Kidney glomerular epithelial cell (primary cell): ENCODE results near the gene PIP4K2A.

ENCODE experiments used
- DNase-seq: peaks from one replicate; lab custom pipeline; 2025; lab: John Stamatoyannopoulos, UW

The PIP4K2A gene

DNA sequence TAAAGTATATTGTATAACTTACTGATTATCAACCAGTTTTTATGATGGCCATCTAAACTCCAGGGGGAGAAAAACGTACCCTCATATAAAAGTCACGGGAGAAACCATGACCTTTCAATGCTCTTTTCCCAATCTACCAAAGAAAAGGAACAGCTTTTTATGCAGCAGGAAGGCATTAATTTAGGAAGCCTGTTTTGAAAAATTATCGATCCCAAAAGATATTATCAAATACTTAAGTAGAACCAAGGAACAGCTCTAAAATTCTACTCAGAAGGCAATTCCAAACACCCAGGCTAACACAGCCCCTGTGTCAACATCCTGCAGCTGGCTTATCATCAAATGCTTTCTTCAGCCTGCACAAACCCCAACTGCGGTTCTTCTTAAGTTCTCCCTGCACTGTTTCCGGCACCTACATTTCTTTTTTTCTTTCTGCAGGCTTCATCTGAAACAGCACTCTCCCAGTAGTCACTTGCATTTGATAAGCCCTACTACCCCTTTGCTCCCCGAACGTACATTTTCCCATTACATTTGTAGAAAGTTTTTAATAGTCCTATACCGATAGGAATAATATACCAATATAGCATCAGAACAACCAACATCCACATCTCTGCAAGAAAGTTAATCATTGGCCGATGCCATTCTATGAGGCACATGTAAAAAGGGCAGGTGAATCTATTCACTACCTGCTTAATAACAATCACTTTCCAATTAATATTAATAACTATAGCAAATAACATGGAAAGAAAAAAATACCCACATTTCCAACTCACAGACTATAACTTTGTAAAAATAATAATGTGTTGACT lies 47.9 kb downstream of the PIP4K2A start:
- no peak for DNase-seq

DNA sequence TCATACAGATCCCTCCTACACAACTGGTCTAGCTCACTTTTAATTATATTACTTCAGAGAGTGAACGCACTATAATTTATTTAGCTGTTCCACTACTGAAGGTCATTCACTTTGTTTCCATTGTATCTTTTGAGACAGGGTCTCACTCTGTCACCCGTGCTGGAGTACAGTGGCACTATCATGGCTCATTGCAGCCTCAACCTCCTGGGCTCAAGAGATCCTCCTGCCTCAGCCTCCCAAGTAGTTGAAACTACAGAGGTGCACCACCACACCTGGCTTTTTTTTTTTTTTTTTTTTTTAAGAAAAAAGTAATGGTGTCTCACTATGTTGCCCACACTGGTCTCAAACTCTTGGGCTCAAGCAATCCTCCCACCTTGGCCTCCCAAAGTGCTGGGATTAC lies 49.0 kb downstream of the PIP4K2A start:
- DNase-seq: no peak

DNA sequence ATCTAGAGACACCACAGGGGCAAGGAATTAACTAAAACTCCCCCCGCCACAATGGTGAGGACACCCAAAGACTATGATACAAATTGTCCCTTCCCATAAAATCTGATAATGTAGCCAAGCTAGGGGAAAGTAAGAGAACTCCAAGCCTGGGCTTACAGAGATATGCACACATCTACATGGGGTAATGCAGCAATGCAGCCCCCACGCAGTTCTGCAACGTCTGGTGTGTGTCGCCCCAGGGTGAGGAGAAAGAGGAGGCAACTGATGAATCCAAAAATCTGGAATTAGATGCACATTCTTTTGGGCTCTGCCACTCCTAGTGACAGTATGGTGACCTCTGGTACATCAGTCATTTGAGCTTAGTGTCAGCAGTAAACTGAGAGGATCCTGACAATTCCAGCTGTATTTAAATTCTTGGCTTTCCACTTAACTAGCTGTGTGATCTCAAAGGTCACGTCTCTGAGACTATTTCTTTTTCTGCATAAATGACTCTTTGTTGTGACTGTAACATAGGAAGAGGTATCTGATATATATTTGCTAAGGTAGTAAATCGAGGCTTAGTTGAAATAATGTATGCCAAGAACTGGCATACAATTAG lies 51.5 kb downstream of the PIP4K2A start:
- no peak for DNase-seq

DNA sequence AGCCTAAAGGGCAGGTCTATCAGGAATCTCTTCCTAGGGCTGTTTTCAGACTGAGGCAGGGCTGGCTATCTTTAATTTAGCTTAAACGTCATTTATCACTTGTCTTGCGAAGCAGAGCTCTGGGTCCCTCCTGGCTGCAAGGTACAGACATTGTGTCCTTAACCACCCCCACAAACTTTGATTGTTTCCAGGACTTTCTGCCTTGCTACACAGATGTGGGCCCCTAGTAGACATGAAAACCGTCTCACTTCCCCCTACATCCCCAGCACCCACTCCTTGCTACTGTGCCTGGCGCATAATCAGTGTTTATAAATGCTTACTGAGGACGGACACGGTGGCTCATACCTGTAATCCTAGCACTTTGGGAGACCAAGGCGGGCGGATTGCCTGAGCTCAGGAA lies 54.5 kb downstream of the PIP4K2A start:
- no peak for DNase-seq

DNA sequence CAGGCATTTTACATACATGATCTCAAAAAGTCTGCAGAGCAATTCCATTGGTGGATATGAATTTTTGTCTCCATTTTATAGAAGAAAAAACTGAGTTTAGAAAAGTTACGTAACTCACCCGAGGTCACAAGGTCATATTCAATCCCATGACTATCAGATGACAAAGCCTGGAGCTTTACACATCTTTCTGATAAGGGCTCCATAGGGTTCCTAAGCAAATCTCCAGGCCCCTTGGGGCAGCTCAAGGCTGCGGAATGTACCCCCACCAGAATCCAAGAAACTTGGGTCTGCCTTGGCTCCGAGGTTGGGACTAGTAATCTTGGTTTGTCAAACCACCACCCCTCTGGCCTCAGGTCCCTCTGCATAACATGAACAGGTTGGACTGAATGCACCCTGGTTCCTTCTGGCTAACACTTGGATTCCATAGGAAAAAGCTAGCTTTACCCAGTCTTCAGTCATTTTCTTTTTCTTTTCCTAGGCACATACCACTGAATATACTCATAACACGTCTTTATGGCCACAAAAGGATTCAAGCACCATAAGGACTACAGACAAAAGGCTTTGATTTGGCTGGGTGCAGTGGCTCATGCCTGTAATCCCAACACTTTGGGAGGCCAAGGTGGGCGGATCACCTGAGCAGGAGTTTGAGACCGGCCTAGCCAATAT lies 55.5 kb downstream of the PIP4K2A start:
- DNase-seq: no peak

DNA sequence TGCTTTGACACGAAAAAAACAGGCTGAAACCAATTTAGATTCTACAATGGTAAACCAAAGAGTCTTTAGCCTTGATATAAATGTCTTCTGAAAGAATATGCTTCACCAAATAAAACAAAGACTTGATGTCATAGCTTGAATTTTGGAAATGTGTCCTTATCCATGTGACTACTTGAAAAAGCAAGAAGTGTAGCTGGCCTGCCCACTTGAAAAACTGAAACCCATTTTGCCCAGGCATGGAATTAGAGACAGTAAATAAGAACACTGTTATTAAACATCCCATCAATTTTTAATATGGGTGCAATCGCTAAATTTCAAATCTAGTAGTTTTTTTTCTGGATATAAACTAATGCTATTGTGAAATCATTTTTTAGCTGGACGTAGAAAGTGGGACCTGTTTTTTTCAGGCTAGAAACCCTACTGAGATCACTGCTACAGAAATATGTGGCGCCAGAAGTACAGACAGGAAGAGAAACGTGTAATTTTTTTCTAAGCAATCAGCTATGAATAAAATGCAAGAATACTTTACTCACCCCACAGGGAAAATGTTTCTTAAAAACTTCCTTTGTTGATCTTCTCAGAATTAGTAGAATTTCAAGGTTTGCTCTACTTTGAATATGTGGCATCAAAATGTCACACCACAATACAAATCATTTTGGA lies 56.7 kb downstream of the PIP4K2A start:
- DNase-seq: no peak

DNA sequence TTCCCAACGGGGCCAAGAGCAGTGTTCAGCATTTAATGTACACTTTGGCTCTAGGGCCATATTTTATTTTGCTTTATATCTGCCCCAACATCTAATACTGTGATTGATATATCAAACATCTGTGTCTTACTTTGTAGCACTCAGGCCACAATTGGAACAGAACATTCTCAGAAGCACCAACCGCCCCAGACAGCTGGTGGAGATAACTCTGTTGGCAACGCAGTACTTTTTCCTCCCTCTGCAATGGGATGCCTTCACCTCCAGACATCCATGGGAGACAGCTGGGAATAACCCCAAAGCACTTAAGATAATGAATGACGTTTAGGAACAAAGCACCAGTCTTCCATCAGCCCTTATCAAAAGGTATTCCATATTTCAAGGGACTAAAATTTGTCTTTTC lies 57.4 kb downstream of the PIP4K2A start:
- DNase-seq: no peak

DNA sequence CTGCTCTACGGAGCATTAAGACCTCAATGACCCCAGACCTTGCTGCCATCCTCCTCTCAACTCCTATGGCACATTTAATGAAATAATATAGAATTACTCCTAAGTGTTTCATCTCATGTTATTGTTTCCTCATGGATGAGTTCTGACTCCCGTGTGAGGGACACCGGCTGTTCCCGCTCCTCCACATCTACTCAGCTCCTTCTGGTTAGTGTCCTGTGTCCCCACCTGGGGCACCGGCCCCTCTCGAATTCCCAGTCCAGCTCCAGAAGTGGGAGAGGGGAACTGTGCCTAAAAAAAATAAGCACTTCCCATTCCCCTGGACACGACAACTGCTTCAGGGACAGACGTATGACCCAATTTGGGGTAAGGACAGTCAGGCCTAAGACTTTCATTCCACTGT lies 58.3 kb downstream of the PIP4K2A start:
- no peak for DNase-seq

DNA sequence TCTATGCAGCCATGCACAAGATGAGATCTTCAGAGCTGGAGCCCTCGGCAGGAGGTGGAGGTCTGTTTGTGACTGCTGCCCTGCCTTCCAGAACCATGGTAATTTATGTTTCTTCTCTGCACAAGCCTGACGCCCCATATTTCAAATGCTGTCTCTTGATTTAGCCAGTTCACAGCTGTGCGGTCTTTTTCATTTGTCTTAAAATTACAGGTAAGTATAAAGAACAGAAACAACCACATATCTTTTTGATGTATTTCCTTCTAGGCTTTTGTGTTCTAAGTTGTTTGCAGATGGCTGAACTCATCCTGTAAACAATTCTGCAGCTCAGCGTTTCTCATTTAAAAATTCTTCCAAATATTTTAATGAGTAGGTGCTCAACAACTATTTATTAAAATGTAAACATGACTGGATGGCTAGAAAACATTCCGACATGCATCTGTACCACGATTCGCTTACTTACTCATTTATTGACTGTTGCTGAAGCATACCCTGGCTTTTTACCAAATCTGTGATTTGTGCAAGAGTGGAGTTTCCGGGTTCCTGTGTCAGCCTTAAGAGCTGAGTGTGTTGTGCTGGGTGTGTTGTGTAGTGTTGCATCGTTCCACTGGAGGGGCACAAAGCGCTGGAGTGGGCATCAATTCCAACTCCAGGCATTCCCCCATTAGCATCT lies 58.9 kb downstream of the PIP4K2A start:
- peak; percentile 50 for DNase-seq

DNA sequence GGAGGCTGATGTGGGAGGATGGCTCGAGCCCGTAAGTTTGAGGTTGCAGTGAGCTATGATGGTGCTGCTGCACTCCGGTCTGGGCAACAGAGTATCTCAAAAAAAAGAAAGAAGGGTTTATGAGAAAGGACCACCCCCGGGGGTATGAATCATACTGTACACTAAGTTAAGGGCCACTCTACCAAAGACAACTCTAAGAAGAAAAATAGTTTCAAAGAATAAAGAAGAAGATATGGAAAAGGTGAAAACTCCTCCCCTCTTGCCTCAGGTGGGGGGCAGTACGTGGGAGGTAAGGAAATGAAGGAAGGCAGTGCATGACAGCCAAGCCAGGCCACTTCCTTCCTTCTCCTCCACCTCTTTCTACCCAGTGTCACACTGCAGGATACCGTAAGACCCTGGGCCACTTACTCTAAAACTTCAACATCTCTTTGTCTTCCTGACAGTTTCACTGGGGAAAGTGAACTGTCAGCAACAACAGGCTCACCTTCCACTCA lies 61.3 kb downstream of the PIP4K2A start:
- no peak for DNase-seq

DNA sequence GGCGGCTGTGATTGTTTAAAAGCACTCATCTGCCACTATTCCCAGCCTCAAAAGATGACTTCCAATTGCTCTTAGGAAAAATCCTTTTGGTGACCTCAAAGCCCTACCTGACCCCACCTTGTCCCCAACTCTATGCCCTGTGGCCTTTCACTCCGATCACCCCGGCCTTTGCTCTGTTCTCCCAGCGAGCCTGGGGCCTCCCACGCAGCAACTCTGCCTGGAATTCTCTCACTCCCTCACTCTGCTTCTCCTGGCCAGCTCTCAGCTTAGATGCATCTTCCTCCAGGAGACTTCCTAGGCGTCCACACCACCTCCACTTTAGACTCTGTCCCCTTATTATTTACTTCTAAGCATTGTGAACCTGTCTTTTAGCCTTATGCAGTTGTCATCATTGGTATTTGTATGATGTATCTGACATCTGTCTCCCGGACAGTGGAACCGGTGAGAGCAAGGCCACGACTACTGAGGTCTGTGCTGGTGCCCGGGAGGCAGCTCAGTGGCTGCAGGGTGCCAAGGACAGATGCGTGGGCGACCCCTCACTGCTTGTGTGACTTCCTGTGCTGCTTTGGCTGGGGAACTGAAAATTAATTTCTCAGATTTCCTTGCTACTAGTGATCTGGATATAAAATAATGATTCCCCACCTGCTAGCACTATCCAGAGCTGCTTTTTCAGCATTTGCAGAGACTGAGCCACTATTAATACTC lies 63.0 kb downstream of the PIP4K2A start:
- no peak for DNase-seq

DNA sequence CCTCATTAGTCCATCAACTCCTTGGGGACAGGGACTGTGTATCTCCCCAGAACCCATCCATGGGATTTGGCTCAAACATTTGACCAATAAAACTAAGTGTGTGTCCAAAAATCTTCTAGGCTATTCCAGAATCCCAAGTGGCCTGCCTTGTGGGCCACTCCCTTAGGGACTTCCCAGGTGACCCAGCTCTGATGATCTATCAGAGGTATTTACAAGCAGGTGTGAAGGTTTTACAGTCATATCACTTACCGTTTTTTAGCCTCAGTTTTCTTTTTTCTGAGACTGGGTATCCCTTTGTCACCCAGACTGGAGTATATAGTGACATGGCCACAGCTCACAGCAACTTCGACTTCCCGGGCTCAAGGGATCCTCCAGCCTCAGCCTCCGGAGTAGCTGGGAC lies 64.4 kb downstream of the PIP4K2A start:
- DNase-seq: no peak

DNA sequence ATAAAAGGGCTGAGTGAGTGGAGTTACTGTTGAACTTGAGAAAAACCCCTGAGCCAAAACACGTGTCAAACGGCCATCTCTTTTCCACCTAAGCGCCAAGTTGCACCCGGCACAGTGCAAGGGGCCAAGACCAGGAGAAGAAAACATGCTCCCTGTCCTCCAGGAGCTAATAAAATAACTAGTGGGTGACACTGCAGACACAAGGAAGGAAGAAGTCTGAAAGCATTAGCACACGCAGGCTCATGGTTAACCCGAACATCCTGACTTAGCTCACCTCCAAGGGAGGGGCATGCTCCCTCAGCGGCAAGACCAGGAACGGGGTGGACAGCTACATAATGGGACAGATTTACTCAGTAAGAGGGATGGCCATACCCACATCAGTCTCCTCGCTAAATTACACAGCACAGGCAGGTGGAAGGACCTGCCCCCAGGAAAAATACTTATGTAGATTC lies 65.0 kb downstream of the PIP4K2A start:
- peak; percentile 53 for DNase-seq

DNA sequence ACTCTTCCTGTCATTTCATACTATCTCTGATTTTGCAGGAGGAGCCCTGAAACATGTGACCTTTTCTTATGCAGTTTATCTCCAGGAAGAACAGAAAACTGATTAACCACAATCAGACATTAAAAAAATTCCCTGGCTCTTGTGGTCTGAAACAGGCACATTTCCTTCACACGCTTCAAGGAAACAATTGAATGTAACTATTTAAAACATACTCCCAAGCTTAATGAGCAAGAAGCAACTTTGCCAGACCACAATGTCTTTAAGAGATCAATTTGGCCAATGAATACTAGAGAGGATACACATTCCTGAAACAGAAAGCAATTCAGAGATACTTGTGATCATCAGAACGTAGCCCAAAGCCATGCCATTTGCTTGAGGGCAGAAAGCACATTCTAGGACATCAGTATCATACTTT lies 65.8 kb downstream of the PIP4K2A start:
- DNase-seq: peak; percentile 98

DNA sequence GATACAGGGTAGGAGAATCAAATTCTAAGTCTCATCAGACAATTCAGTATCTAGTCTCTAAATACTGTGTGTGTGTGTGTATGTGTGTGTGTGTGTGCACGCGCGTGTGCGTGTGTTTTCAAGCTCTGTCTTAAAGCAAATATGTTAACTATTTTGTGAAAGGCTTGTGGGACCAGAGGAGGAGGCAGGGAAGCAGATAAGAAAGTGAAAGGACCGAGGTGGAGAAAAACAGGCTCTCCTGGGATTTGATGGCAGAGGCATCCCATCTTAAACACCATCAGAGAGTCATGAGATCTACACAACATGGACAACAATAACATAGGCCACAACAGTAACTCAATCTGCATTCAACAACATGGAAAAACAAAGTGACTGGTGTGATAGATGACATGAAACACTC lies 67.1 kb downstream of the PIP4K2A start:
- no peak for DNase-seq

DNA sequence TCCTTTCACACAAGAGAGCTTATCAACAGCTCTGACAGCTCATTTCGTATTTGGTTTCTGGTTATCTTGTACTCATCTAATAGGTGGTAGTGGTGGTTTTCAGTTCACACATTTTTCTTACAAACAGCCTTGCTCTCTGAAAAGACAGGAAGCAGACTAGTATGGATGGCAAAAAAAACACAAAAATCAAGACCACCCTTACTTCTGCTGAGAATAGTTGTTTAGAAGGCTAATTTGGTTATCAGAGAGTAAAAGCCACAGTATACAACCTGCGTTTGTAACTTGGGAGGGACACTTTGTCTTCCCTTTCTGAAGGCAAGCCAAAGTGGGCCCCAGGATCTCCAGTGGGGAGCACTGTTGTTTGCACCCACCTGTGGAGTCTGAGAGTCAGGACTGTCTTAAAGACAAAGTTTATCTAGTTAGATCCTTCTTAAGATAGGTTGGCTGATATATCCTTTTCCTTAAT lies 68.0 kb downstream of the PIP4K2A start:
- no peak for DNase-seq

DNA sequence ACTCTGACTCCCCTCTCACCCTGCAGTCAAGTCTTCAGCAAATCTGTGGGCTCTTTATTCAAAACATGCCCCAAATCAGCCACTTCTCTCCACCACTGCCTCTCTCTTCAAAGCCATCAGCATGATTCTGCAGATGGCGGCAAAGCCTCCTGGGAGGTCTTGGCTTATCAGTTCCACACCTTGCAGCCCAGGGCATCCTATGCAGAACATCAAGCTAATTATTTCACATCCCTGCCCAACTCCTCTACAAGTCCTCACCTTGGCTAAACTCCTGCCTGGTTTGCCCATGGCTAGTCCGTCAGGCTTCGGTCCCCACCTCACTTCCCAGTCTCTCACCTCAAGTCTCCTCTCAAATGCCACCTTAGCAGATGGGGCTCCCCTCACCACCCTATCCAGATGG lies 70.2 kb downstream of the PIP4K2A start:
- DNase-seq: no peak

DNA sequence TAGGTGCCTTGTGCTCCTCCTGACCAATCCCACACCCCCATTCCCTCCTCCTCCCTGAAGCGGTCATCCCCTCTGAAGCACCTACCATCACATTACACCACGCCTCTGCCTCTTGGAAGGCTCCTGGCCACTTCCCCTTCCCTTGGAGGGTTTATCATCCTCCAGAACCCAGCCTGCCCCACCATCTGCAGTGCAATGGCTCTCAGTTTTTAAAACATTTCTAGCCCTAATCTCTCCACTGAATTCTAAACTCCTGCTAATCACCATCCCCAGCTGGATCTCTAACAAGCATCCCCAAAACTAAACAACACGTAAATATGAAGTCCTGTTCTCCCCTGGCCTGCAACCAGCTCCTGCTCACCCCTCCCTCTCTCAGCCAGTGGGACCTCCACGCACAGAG lies 70.6 kb downstream of the PIP4K2A start:
- DNase-seq: no peak

DNA sequence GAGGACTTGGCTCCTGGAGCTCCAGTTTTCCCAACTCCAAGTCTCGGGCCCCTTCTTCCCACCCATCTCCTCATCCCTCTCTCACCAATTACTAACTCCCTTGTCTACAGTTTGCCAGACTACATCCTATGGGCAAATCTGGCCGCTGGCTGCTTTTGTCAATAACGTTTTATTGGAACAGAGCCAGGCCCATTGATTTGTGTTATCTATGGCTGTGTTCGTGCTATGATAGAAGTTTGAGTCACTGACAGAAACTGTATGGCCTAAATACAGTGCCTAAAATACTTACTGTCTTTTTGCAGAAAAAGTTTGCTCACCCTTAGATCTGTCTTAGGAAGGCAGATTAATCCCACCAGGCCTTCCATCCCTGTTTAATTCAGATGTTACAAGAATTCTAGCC lies 71.3 kb downstream of the PIP4K2A start:
- no peak for DNase-seq

DNA sequence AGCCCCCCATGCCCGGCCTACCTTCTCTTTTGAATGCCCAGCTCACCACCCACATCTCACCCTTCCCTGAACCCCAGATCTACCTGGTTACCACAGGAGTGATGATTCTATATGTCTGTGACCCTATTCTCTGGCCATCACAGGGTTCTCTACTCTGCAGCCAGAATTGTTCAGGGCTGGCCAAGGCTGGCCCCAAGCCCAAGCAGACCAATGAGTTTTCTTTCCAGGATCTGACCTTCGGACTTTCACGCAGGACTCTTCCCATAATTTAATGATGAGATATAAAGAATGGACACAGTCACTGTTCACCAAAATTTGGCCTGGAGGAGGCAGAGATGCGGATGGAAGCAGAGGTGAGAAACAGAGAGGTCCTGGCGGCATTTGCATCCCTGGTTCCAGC lies 72.6 kb downstream of the PIP4K2A start:
- DNase-seq: no peak

DNA sequence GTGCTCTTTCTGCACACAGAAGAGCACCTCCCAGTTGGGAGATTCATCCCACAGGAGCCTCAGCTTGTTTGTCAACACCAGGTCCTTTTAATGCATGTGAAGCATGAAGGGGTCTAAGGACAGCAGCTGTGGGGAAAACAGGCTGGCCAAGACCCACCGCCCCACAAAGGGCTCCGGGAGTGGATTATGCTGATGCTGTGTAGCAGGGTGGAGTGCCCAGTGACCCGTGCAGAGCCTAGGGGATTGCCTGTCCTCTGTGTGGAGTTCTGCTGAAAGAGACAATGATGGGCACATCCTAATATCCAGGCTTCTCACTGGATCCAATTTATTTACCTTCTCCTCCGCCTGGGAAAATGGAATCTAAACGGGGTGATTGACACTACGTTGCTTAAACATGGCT lies 74.0 kb downstream of the PIP4K2A start:
- no peak for DNase-seq
